Measurements from ENCODE around the gene GNG2.
"Not testable (repeated sequence)": the region's sequence is repeated elsewhere in the genome, so short reads cannot be mapped to it uniquely, and the experiment has no call there.

GNG2 gene

GRCh38 chr14:51894250-51894649, 33.8 kb downstream of the GNG2 start:
- Histone ChIP-seq H3K27ac (no peak overlapping the region), H3K36me3 (replicated peaks) (no peaks in the 10 kb centered on the region), H3K4me3 (ENCODE audit: low read depth, low read length) (no peak overlapping the region), H3K27me3 (replicated peaks) (no peaks in the 10 kb centered on the region)
- in situ Hi-C loops (cut with HindIII; ENCODE audit: low pct_ligation_motif_present, low sequenced_read_pairs), result no loop called here
- no peak for TF ChIP-seq CTCF (IDR thresholded peaks at IDR 0.05; ENCODE audit: low read depth, low read length, missing control alignments)
- no peak for DNase-seq

- H3K4me3 ChIP-seq (ENCODE audit: low read depth, low read length), result no peak overlapping the region
- H3K27me3 ChIP-seq (replicated peaks), result no peaks in the 10 kb centered on the region
- H3K27ac ChIP-seq, result no peak overlapping the region
- in situ Hi-C loops (cut with HindIII; ENCODE audit: low pct_ligation_motif_present, low sequenced_read_pairs), result no loop called here
- DNase-seq, result no peak
- H3K36me3 ChIP-seq (replicated peaks), result no peaks in the 10 kb centered on the region
- TF ChIP-seq CTCF (IDR thresholded peaks at IDR 0.05; ENCODE audit: low read depth, low read length, missing control alignments), result no peak
Observed at GRCh38 chr14:51895375-51895774, 35.0 kb downstream of the GNG2 start.

- no peaks in the 10 kb centered on the region for H3K27me3 ChIP-seq (replicated peaks)
- in situ Hi-C loops (cut with HindIII; ENCODE audit: low pct_ligation_motif_present, low sequenced_read_pairs), result no loop called here
- DNase-seq, result no peak
- H3K27ac ChIP-seq, result no peak overlapping the region
- no peaks in the 10 kb centered on the region for H3K36me3 ChIP-seq (replicated peaks)
- H3K4me3 ChIP-seq (ENCODE audit: low read depth, low read length), result no peak overlapping the region
- no peak for TF ChIP-seq CTCF (IDR thresholded peaks at IDR 0.05; ENCODE audit: low read depth, low read length, missing control alignments)
Observed at GRCh38 chr14:51897791-51898355, 37.5 kb downstream of the GNG2 start.

GRCh38 chr14:51901475-51902024, 41.1 kb downstream of the GNG2 start:
- no peak for DNase-seq
- in situ Hi-C loops (cut with HindIII; ENCODE audit: low pct_ligation_motif_present, low sequenced_read_pairs), result no loop called here
- Histone ChIP-seq H3K27ac (no peak overlapping the region), H3K27me3 (replicated peaks) (no peaks in the 10 kb centered on the region), H3K4me3 (ENCODE audit: low read depth, low read length) (no peak overlapping the region), H3K36me3 (replicated peaks) (no peaks in the 10 kb centered on the region)
- TF ChIP-seq CTCF (IDR thresholded peaks at IDR 0.05; ENCODE audit: low read depth, low read length, missing control alignments), result no peak

- H3K4me3 ChIP-seq (ENCODE audit: low read depth, low read length); in situ Hi-C loops (cut with HindIII; ENCODE audit: low pct_ligation_motif_present, low sequenced_read_pairs); H3K36me3 ChIP-seq (replicated peaks); H3K27me3 ChIP-seq (replicated peaks): not testable (repeated sequence)
- TF ChIP-seq CTCF (IDR thresholded peaks at IDR 0.05; ENCODE audit: low read depth, low read length, missing control alignments), result peak; percentile 24
- DNase-seq, result peak; percentile 91
- H3K27ac ChIP-seq, result peak overlapping the region; percentile 86
Observed at GRCh38 chr14:51905656-51906121, 45.3 kb downstream of the GNG2 start.

GRCh38 chr14:51908086-51908485, 47.7 kb downstream of the GNG2 start:
- Histone ChIP-seq H3K4me3 (ENCODE audit: low read depth, low read length) (no peak overlapping the region), H3K36me3 (replicated peaks) (no peaks in the 10 kb centered on the region), H3K27ac (no peak overlapping the region), H3K27me3 (replicated peaks) (no peaks in the 10 kb centered on the region)
- TF ChIP-seq CTCF (IDR thresholded peaks at IDR 0.05; ENCODE audit: low read depth, low read length, missing control alignments), result no peak
- in situ Hi-C loops (cut with HindIII; ENCODE audit: low pct_ligation_motif_present, low sequenced_read_pairs), result no loop called here
- peak; percentile 24 for DNase-seq
